HG03342 (cell line): ENCODE data around the gene MESP2.

Source experiments
- ATAC-seq: cut with Tn5 transposase; IDR thresholded peaks from one replicate; pipeline ENCODE4 v1.9.1; 2021; ENCODE audit warnings: mild to moderate bottlenecking, moderate library complexity; ENCODE audit not compliant: unreplicated experiment

MESP2 gene

GRCh38 chr15:89799011-89799911, 23.1 kb downstream of the MESP2 start:
- ATAC-seq: no peak

DNA sequence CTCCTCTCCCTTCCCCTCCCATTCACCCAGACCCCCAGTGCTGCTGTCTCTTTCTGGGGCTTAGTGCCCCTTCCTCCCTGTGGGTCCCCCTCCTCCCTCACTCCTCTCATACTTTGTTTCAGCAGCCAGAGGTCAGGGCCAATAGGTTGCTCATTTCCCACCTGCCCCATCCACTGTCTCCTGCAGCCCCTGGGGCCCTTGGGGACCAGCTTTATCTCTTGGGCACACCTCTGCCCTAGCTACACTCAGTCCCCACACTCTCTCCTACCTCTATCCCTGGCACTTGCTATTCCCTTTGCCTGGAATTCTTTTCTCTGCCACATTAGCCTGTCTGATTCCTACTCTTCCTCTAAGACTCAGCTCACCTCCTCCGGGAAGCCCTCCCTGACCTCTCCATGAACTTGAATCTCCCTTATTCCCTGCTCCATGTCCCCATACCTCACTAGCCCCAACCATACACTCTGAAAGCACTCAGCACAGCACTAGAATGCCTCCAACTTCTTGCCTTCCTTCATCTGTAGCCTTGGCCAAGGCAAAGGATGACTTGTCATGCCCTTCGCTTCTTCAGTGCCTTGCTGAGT, 23.9 kb downstream of the MESP2 start:
- ATAC-seq: no peak

DNA sequence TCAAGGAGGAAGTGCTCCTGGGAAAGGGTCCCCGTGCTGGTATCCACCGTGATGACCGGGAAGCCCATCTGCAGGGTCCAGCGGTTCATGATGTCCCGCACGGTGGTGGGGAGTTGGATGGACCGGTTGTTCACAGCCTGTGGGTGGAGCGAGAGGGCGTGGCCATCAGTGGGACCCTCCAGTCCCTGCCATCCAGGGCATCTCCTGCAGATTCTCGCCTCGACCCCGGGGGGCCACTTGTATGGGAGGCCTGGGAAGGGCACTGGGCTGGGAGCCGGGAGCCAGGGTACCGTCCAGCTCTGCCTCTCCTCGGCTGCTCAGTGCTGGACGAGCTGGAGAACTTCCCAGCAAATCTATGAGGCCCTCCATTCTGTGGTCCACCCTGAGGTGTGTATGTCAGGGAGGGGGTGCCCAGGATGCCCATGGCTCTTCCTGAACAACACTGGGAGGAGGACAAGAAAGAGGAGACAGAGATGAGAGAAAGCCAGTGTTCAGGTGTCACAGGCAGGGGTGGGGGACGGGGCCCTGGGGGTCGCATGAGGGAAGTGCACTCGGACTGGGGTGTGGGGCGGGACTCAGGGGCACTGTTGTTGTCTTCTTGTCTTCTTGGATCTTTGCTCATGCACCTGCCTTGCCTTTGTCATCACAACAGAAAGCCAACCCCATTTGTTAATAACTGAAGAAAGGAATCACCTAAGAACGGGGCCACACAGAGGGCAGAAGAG, 25.5 kb downstream of the MESP2 start:
- ATAC-seq: no peak

DNA sequence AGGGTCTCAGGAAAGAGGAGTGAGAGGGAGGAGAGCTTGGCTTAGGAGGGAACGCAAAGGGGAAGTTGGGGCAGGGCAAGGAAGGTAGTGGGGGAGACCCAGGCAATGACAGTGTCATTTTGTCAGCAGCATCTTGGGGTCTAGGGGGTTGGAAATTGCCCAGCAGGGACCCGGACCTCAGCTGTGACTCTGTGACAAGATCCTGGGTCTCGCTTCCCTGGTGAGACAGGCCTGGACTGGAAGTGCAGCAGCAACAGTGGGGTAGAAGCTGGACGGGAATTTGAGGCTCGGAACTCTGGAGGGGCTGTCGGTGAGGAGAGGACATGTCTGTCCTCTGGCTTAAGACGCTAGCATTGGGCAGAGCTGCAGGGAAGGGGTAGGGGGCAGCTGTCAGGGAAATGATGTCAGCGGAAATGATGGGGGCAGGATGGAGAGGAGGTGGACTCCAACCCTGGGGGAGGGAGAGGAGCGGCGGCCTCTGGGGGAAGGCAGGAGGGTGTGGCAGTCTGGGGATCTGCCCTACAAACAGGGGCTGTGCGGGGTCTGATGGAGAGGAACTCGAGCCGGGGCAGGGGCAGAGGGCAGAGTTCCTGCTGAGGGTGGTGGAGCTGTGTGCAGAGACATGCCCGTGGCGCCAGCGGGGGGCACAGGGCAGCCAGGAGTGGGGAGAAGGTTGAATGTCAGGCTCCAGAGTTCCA, 26.2 kb downstream of the MESP2 start:
- no peak for ATAC-seq

- ATAC-seq: no peak
Measured at GRCh38 chr15:89802986-89803824, 27.1 kb downstream of the MESP2 start.

DNA sequence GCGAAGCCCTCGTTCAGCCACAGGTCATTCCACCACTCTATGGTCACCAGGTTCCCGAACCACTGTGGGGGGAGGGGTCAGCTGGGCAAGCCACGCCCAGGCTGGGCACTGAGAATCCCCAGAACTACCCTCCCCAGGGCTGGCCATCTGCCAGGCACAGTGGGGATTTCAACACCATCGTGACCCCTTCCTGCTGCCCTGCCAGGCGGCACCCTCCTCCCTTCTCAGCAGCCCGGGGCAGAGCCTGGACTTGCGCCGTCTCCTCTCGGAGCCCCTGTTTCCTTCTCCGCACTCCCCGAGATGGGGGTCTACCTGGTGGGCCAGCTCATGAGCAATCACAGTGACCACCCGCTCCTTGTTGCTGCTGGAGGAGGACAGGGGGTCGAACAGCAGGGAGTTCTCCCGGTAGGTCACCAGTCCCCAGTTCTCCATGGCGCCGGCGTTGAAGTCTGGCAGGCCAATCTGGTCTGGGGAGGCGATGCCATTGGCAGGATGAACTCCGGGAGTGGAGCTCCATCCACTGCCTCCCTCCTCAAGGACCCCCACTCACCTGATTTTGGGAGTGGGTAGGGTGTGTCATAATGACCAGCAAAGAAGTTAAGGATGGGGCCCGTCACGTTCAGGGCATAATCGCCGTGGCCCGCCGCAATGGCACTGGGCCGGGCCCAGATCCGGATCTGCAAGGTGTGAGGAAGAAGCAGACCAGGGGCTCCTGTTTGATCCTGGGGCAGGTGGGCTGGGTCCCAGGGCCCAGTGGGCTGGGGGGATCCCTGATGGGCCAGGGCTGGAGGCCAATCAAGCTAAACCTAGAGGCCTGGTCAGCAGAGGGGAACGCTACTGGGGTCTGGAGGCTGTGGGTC, 28.0 kb downstream of the MESP2 start:
- ATAC-seq: no peak

- ATAC-seq: no peak
Measured at GRCh38 chr15:89805241-89806209, 29.4 kb downstream of the MESP2 start.

- no peak for ATAC-seq
Measured at GRCh38 chr15:89806210-89806558, 30.1 kb downstream of the MESP2 start.

GRCh38 chr15:89806559-89807550, 30.7 kb downstream of the MESP2 start:
- no peak for ATAC-seq

DNA sequence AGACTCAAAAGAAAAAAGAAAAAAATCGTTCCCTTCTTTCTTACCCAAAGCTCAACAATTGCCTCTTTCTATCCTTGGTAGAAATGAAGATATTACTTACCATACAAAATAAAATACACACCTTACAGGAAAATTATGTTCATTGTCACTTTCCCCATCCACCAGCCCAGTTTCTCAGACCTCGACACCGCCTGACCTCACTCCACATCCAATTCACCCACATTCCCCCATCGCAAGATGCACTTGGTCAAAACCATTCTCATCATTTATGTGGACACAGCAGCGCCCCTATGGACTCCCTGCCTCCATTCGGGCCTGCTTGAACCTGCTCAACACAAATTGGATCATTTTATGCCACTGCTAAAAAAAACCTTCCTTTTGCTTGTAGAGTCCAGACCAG, 31.6 kb downstream of the MESP2 start:
- ATAC-seq: no peak

- ATAC-seq: no peak
Measured at GRCh38 chr15:89808160-89808870, 32.2 kb downstream of the MESP2 start.

- no peak for ATAC-seq
Measured at GRCh38 chr15:89809093-89809786, 33.1 kb downstream of the MESP2 start.

GRCh38 chr15:89809787-89810148, 33.6 kb downstream of the MESP2 start:
- no peak for ATAC-seq

DNA sequence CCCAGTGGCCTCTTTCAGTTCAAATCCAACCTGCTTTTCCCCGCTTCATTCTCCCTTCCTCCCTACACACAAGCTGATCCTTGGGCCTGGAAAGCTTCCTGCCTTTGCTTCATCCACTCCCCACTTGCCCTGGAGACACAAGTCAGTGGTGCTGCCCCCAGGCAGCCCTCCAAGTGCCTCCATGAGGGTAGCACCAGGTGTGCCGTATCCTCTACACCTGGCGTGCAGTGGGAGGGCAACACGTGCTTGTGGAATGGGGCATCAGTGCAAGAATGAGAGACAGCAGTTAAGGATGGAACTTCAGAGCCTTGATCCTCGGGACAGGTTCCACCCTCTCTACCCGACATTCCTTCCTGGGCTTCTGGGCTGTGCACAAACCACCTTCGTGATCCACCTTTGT, 34.7 kb downstream of the MESP2 start:
- no peak for ATAC-seq

GRCh38 chr15:89812011-89812846, 36.1 kb downstream of the MESP2 start:
- no peak for ATAC-seq
